GM12878 (cell line): Measurements from ENCODE around the gene ADAM23.
"Not testable (repeated sequence)": the region's sequence is repeated elsewhere in the genome, so short reads cannot be mapped to it uniquely, and the experiment has no call there.

ENCODE experiments used
- BACH1 ChIP-seq: fragments of 450-650 bp; IDR thresholded peaks from 2 replicates; pipeline ENCODE4 v1.6.1; 2017; ENCODE audit warnings: mild to moderate bottlenecking, borderline replicate concordance
- CEBPB ChIP-seq, 2 experiments: fragments of 150-350 bp in 1 of 2; IDR thresholded peaks; 2 replicates each; pipeline ENCODE4 v1.6.1; 2012 to 2014; ENCODE audit warnings: low read depth in 2 of 2, low read length in 2 of 2, borderline replicate concordance in 1 of 2, inconsistent platforms in 1 of 2
- CTCF ChIP-seq, 3 experiments: IDR thresholded peaks in 2 of 3; conservative IDR thresholded peaks in 1 of 3; 2 replicates each; pipeline ENCODE4 v1.5.1; 2011; ENCODE audit warnings: low read depth in 3 of 3, low read length in 3 of 3, mild to moderate bottlenecking in 3 of 3, control low read depth in 2 of 3, moderate library complexity in 2 of 3, inconsistent platforms in 1 of 3, mixed read lengths in 1 of 3; ENCODE audit not compliant: control insufficient read depth in 2 of 3, insufficient read depth in 1 of 3; ENCODE audit errors: extremely low read depth in 1 of 3
- NBN ChIP-seq: fragments of 450-650 bp; IDR thresholded peaks from 2 replicates; pipeline ENCODE4 v1.6.1; 2016
- PBX3 ChIP-seq: IDR thresholded peaks from 2 replicates; pipeline ENCODE4 v1.6.1; 2011; ENCODE audit warnings: mild to moderate bottlenecking, low read depth, low read length, moderate library complexity; ENCODE audit not compliant: insufficient replicate concordance
- POLR2A ChIP-seq: IDR thresholded peaks from 2 replicates; pipeline ENCODE4 v1.6.1; 2011; ENCODE audit warnings: low read depth, mild to moderate bottlenecking, low read length
- RAD21 ChIP-seq: IDR thresholded peaks from 2 replicates; pipeline ENCODE4 v1.6.1; 2011; ENCODE audit warnings: mild to moderate bottlenecking, low read depth, low read length, moderate library complexity; ENCODE audit not compliant: insufficient read depth
- USF2 ChIP-seq: IDR thresholded peaks from 2 replicates; pipeline ENCODE4 v1.6.1; 2011; ENCODE audit warnings: low read depth, low read length, improper control_type of control experiment, borderline replicate concordance
- ZNF274 ChIP-seq: IDR thresholded peaks from one replicate; pipeline ENCODE4 v1.8.0; 2011; ENCODE audit not compliant: insufficient read length, insufficient read depth
- TF ChIP-seq, protein P1 (sequence below): IDR thresholded peaks from 2 replicates; pipeline ENCODE4 v1.6.1; 2011; ENCODE audit warnings: borderline replicate concordance, low read depth, mild to moderate bottlenecking, moderate library complexity, low read length; ENCODE audit not compliant: insufficient read depth, poor library complexity, severe bottlenecking

DNA sequence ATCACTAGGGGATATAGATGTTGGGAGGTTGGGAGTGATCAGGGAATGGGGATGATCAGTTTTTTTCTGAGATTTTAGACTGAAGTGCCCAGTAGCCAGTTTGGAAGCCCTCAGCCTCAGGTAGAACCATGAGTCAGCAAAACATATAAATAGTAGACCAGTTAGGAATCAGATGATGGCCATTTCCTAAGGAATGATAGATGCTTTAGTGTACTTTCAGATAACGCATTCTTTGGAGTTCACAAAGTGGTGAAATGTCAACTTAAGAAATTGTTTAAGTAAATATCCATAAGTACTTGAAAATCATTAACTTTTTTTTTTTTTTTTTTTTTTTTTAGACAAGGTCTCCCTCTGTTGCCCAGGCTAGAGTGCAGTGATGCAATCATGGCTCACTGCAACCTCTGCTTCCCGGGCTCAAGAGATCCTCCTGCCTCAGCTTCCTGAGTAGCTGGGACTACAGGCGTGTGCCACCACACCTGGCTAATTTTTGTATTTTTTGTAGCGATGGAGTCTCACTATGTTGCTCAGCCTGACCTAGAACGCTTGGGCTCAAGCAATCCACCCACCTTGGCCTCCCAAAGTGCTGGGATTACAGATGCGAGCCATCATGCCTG lies 40.3 kb upstream of the ADAM23 start:
- not testable (repeated sequence) for TF ChIP-seq CEBPB (IDR thresholded peaks at IDR 0.05; ENCODE audit: borderline replicate concordance in 1 of 2, low read depth in 2 of 2, low read length in 2 of 2); BACH1; USF2; POLR2A; RAD21; NBN; CTCF (IDR thresholded peaks at IDR 0.05 in 2 of 3, conservative IDR thresholded peaks at IDR 0.05 in 1 of 3; ENCODE audit: control insufficient read depth in 2 of 3, extremely low read depth in 1 of 3, insufficient read depth in 1 of 3, low read depth in 3 of 3, low read length in 3 of 3); PBX3; ZNF274
- TF ChIP-seq, protein P1, sequence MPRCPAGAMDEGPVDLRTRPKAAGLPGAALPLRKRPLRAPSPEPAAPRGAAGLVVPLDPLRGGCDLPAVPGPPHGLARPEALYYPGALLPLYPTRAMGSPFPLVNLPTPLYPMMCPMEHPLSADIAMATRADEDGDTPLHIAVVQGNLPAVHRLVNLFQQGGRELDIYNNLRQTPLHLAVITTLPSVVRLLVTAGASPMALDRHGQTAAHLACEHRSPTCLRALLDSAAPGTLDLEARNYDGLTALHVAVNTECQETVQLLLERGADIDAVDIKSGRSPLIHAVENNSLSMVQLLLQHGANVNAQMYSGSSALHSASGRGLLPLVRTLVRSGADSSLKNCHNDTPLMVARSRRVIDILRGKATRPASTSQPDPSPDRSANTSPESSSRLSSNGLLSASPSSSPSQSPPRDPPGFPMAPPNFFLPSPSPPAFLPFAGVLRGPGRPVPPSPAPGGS, result not testable (repeated sequence)
